Uterus (tissue), 4 donors: Measurements from ENCODE around the gene YIF1B. TPM values are rescaled to one million over a fixed set of nuclear protein-coding genes. Genes with fewer than 3 reads are reported as not detected.

Experiments used
- DNase-seq, 2 donors: peaks; one replicate each; pipeline ENCODE4 v3.0.0-alpha.2; 2019 to 2020
- H3K27ac ChIP-seq, 2 donors: fragments of 200-600 bp; sonication (generic); 1 replicate in 1 of 2; 2 replicates in 1 of 2; pipeline ENCODE4 v1.5.1; 2016 to 2018
- H3K27me3 ChIP-seq, 2 donors: fragments of 200-600 bp; sonication (generic); one replicate each; pipeline ENCODE4 v1.5.1; 2018 to 2019; ENCODE audit warnings: control low read depth in 1 of 2
- H3K36me3 ChIP-seq, 2 donors: fragments of 200-600 bp; sonication (generic); one replicate each; pipeline ENCODE4 v1.5.1; 2019; ENCODE audit warnings: control low read depth in 1 of 2
- H3K4me1 ChIP-seq, 2 donors: fragments of 200-600 bp; sonication (generic); one replicate each; pipeline ENCODE4 v1.5.1; 2018 to 2019; ENCODE audit warnings: control low read depth in 1 of 2
- H3K4me3 ChIP-seq, 2 donors: fragments of 200-600 bp; sonication (generic); 1 replicate in 1 of 2; 2 replicates in 1 of 2; pipeline ENCODE4 v1.5.1; 2018 to 2019; ENCODE audit warnings: mild to moderate bottlenecking in 1 of 2
- H3K9me3 ChIP-seq, 2 donors: fragments of 200-600 bp; sonication (generic); one replicate each; pipeline ENCODE4 v1.5.1; 2019; ENCODE audit warnings: control low read depth in 1 of 2
- CTCF ChIP-seq, 4 experiments: fragments of 200-600 bp in 2 of 4; fragments of 450-650 bp in 2 of 4; sonication (generic) in 2 of 4; IDR thresholded peaks; one replicate each; pipeline ENCODE4 v1.5.1; 2016 to 2019; ENCODE audit warnings: antibody characterized with exemption in 4 of 4, mild to moderate bottlenecking in 2 of 4, moderate library complexity in 1 of 4
- POLR2A ChIP-seq, 2 donors: fragments of 450-650 bp; IDR thresholded peaks; one replicate each; pipeline ENCODE4 v1.6.1; 2016; ENCODE audit warnings: antibody characterized with exemption in 2 of 2, mild to moderate bottlenecking in 1 of 2, moderate library complexity in 1 of 2
- intact Hi-C: fragments of 100-400 bp; cut with DNase I; formaldehyde crosslinking; loops from one replicate; pipeline ENCODE4 v1.15.1; 2023; ENCODE audit warnings: low total_unique reads
- total RNA-seq, 4 donors: library from RNA; depleted of rRNA in 3 of 4; stranded (reverse); fragments of >200 nt in 3 of 4; gene quantifications; one replicate each; pipeline versions ENCODE4 v1.1.0 to v1.2.4, GENCODE V29; 2014 to 2023
- donor health status: DM: yes; HTN: yes; CAD: no.

YIF1B gene
- total RNA-seq, 4 donors from 2014 or later = 6.4 to 31.7 (median 21.5) TPM

- no peaks in the 10 kb centered on the region for H3K36me3 ChIP-seq
- intact Hi-C loops = no loop called here
- no peak overlapping the region for H3K4me3 ChIP-seq
- no peaks in the 10 kb centered on the region for H3K9me3 ChIP-seq
- no peaks in the 10 kb centered on the region for H3K4me1 ChIP-seq
- H3K27me3 ChIP-seq = no peaks in the 10 kb centered on the region
- no peak for DNase-seq
- no peak overlapping the region for H3K27ac ChIP-seq
- TF ChIP-seq POLR2A (IDR thresholded peaks at IDR 0.05) (no peak), CTCF (IDR thresholded peaks at IDR 0.05) (no peak)
Measured at GRCh38 chr19:38293281-38293680, 22.5 kb downstream of the YIF1B start.

GRCh38 chr19:38291855-38292254, 23.9 kb downstream of the YIF1B start:
- H3K9me3 ChIP-seq = no peaks in the 10 kb centered on the region
- intact Hi-C loops = no loop called here
- H3K4me1 ChIP-seq = no peaks in the 10 kb centered on the region
- no peaks in the 10 kb centered on the region for H3K36me3 ChIP-seq
- DNase-seq = no peak
- no peak overlapping the region for H3K27ac ChIP-seq
- TF ChIP-seq POLR2A (IDR thresholded peaks at IDR 0.05) (no peak), CTCF (IDR thresholded peaks at IDR 0.05) (no peak)
- H3K27me3 ChIP-seq = no peaks in the 10 kb centered on the region
- H3K4me3 ChIP-seq = no peak overlapping the region

DNA sequence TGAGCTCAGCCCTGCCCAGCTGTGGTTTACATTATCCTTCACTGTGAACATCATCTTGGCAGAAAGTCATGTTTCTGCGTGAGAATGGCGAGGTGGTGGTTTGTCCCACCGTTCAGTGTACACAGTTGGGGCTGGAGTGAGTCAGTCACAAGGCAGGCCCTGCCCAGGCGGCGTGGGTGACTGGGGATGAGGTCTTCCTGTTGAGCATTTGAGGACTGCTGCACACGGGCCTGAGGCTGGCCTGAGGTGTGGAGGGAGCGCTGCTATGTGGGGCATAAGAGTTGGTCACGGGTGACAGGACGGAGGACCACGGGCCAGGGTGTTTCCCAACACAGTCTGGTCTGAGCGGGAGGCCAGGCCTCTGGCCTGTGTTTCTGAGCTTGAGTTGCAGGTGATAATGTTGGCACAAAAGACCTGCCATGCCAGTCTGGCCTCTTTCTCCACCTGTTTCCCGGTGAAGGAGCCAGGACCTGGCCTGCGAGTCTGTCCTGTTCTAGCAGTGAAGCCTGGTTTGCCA, 25.1 kb downstream of the YIF1B start:
- no peaks in the 10 kb centered on the region for H3K4me1 ChIP-seq
- H3K9me3 ChIP-seq = no peaks in the 10 kb centered on the region
- no peaks in the 10 kb centered on the region for H3K27me3 ChIP-seq
- DNase-seq = no peak
- intact Hi-C loops = no loop called here
- no peak overlapping the region for H3K27ac ChIP-seq
- no peaks in the 10 kb centered on the region for H3K36me3 ChIP-seq
- H3K4me3 ChIP-seq = no peak overlapping the region
- TF ChIP-seq CTCF (IDR thresholded peaks at IDR 0.05) = no peak
- peak in 1 of 2 donors; percentile 12 for TF ChIP-seq POLR2A (IDR thresholded peaks at IDR 0.05)

- H3K36me3 ChIP-seq = no peaks in the 10 kb centered on the region
- no peak overlapping the region for H3K4me3 ChIP-seq
- DNase-seq = no peak
- intact Hi-C loops = no loop called here
- H3K4me1 ChIP-seq = no peaks in the 10 kb centered on the region
- no peak overlapping the region for H3K27ac ChIP-seq
- no peaks in the 10 kb centered on the region for H3K27me3 ChIP-seq
- H3K9me3 ChIP-seq = no peaks in the 10 kb centered on the region
- TF ChIP-seq POLR2A (IDR thresholded peaks at IDR 0.05) = no peak
- no peak for TF ChIP-seq CTCF (IDR thresholded peaks at IDR 0.05)
Measured at GRCh38 chr19:38289955-38290354, 25.8 kb downstream of the YIF1B start.

GRCh38 chr19:38288123-38288855, 27.5 kb downstream of the YIF1B start:
- DNase-seq = no peak
- H3K4me3 ChIP-seq = no peak overlapping the region
- no peaks in the 10 kb centered on the region for H3K27me3 ChIP-seq
- H3K4me1 ChIP-seq = peaks cover 0 to 4% of the 10 kb centered on the region in 2 donors
- intact Hi-C loops = no loop called here
- no peak overlapping the region for H3K27ac ChIP-seq
- no peaks in the 10 kb centered on the region for H3K9me3 ChIP-seq
- no peaks in the 10 kb centered on the region for H3K36me3 ChIP-seq
- TF ChIP-seq POLR2A (IDR thresholded peaks at IDR 0.05) (no peak), CTCF (IDR thresholded peaks at IDR 0.05) (no peak)
